A549 (cell line): ENCODE data around the gene TBC1D16. TPM values are rescaled to one million over a fixed set of nuclear protein-coding genes. Genes with fewer than 3 reads are reported as not detected.

Experiments
- ATAC-seq, 2 experiments: fragments of 200-7000 bp in 1 of 2; fragments of >200 bp in 1 of 2; cut with Nextera tagmentation in 1 of 2; cut with Tn5 transposase in 1 of 2; 3 replicates each; pipeline versions ENCODE4 v1.8.0 to v1.9.1; 2018 to 2020; ENCODE audit warnings: mild to moderate bottlenecking in 1 of 2, moderate library complexity in 1 of 2
- CTCF ChIA-PET: fragments of 300-600 bp; sonication (Branson Sonifier 250); formaldehyde crosslinking; extraction: SDS; loops from one replicate; lab custom pipeline; 2021; ENCODE audit warnings: antibody characterized with exemption, inconsistent platforms; lab: Yijun Ruan, JAX
- POLR2A ChIA-PET: fragments of 350-600 bp; formaldehyde crosslinking; extraction: SDS; loops from one replicate; lab custom pipeline; 2021; ENCODE audit warnings: antibody characterized with exemption, inconsistent platforms; lab: Yijun Ruan, JAX
- DNase-seq, 2 experiments: peaks; one replicate each; pipeline versions ENCODE4 v3.0.0 to v3.0.0-alpha.2; 2011 to 2016; ENCODE audit warnings: low read depth in 1 of 2, low spot score in 1 of 2
- FAIRE-seq: peaks from 2 replicates; lab custom pipeline; 2011; peaks lifted over from hg19 to GRCh38; lab: Jason Lieb, UNC
- H3K27ac ChIP-seq, 2 experiments: fragments of >200 bp; sonication (Bioruptor Twin); formaldehyde crosslinking; 3 replicates each; pipeline ENCODE4 v1.5.1; 2016 to 2017
- H3K4me1 ChIP-seq: fragments of >200 bp; sonication (Bioruptor Twin); formaldehyde crosslinking; 3 replicates; pipeline ENCODE4 v1.6.1; 2016
- H3K4me2 ChIP-seq: fragments of >200 bp; sonication (Bioruptor Twin); formaldehyde crosslinking; 3 replicates; pipeline ENCODE4 v1.6.1; 2016
- H3K4me3 ChIP-seq: fragments of >200 bp; sonication (Bioruptor Twin); formaldehyde crosslinking; 3 replicates; pipeline ENCODE4 v1.5.1; 2016
- H3K9me3 ChIP-seq: fragments of >200 bp; sonication (Bioruptor Twin); formaldehyde crosslinking; 3 replicates; pipeline ENCODE4 v1.6.1; 2016
- BHLHE40 ChIP-seq: IDR thresholded peaks from 2 replicates; pipeline ENCODE4 v1.6.1; 2012; ENCODE audit warnings: low read depth, low read length, inconsistent platforms
- EHMT2 ChIP-seq: fragments of 200-600 bp; sonication (generic); IDR thresholded peaks from 2 replicates; pipeline ENCODE4 v1.6.1; 2016; ENCODE audit warnings: antibody characterized with exemption, low read depth, mild to moderate bottlenecking, moderate library complexity
- ESRRA ChIP-seq: fragments of 150-350 bp; IDR thresholded peaks from 2 replicates; pipeline ENCODE4 v1.6.1; 2014; ENCODE audit warnings: mild to moderate bottlenecking, low read length, borderline replicate concordance
- GATA3 ChIP-seq: IDR thresholded peaks from 2 replicates; pipeline ENCODE4 v1.6.1; 2012; ENCODE audit warnings: borderline replicate concordance
- HEYL ChIP-seq: fragments of 250-450 bp; sonication (Bioruptor Pico); IDR thresholded peaks from 2 replicates; pipeline ENCODE4 v1.8.0; 2021; ENCODE audit warnings: mild to moderate bottlenecking, moderate library complexity
- HOXA7 ChIP-seq: fragments of 250-450 bp; sonication (Bioruptor Pico); IDR thresholded peaks from 2 replicates; pipeline ENCODE4 v1.5.0; 2020; ENCODE audit warnings: mild to moderate bottlenecking, moderate library complexity
- MAFK ChIP-seq: fragments of 450-650 bp; IDR thresholded peaks from 2 replicates; pipeline ENCODE4 v1.6.1; 2014; ENCODE audit not compliant: partially characterized antibody
- NPAS2 ChIP-seq: fragments of 250-450 bp; sonication (Bioruptor Pico); IDR thresholded peaks from 2 replicates; pipeline ENCODE4 v1.8.0; 2022; ENCODE audit warnings: mild to moderate bottlenecking, moderate library complexity, borderline replicate concordance
- PHF8 ChIP-seq: fragments of 200-600 bp; sonication (generic); IDR thresholded peaks from 2 replicates; pipeline ENCODE4 v1.6.1; 2016; ENCODE audit warnings: low read depth, mild to moderate bottlenecking, antibody characterized with exemption, moderate library complexity, borderline replicate concordance
- TFCP2L1 ChIP-seq: fragments of 250-450 bp; sonication (Bioruptor Pico); IDR thresholded peaks from 2 replicates; pipeline ENCODE4 v1.5.0; 2021; ENCODE audit warnings: mild to moderate bottlenecking
- ZSCAN20 ChIP-seq: fragments of 250-450 bp; sonication (Bioruptor Pico); IDR thresholded peaks from 2 replicates; pipeline ENCODE4 v1.8.0; 2022; ENCODE audit warnings: mild to moderate bottlenecking, moderate library complexity
- WGBS: methylation state at CpG from one replicate; pipeline ENCODE4 v1.1.6; 2017; ENCODE audit errors: missing lambda C conversion rate; 5-methylcytosine and 5-hydroxymethylcytosine counted together
- polyA plus RNA-seq, 4 experiments: library from polyadenylated mRNA; depleted of rRNA in 3 of 4; stranded (reverse); fragments of >200 nt; fragmentation: RNase III in 1 of 4; extraction: RNeasy Plus Mini Kit Qiagen cat#74134 plus additional on column Dnase treatment in 1 of 4; gene quantifications; 2 replicates in 3 of 4; 3 replicates in 1 of 4; pipeline ENCODE4 v1.2.3, GENCODE V29; 2011 to 2017
- TF ChIP-seq, protein P1 (sequence below): fragments of 450-650 bp; IDR thresholded peaks from 2 replicates; pipeline ENCODE4 v1.6.1; 2014; ENCODE audit warnings: antibody characterized with exemption
- TF ChIP-seq, protein P2 (sequence below): IDR thresholded peaks from 2 replicates; pipeline ENCODE4 v1.6.1; 2012; ENCODE audit warnings: low read depth, borderline replicate concordance
- TF ChIP-seq, protein P3 (sequence below): fragments of 250-450 bp; sonication (Bioruptor Pico); IDR thresholded peaks from 2 replicates; pipeline ENCODE4 v1.5.0; 2020; ENCODE audit warnings: low read depth, mild to moderate bottlenecking, moderate library complexity
- TF ChIP-seq, protein P4 (sequence below): fragments of 150-350 bp; IDR thresholded peaks from 2 replicates; pipeline ENCODE4 v1.6.1; 2014; ENCODE audit warnings: low read depth, mild to moderate bottlenecking, low read length

Gene TBC1D16
- polyA plus RNA-seq, 2 of the 4 experiments (the other 2 are of a cell fraction) = 8.9 to 12.5 TPM

GRCh38 chr17:80081596-80081995 is 45.9 kb upstream of the TBC1D16 start:
- Histone ChIP-seq H3K4me1 (peaks cover 7% of the 10 kb centered on the region; the same call in 2 of the 3 replicates), H3K4me3 (no peak overlapping the region), H3K4me2 (no peak overlapping the region), H3K9me3 (0 out of 3 replicates have a peak, but pooled peaks cover 3% of the 10 kb centered on the region), H3K27ac (no peak overlapping the region)
- DNase-seq (no peak), ATAC-seq (no peak), FAIRE-seq (no peak)
- CTCF ChIA-PET = interaction anchor here (0.7 to 15.4 kb wide), 36 partner anchors 12 to 900 kb away, joined by 3 to 176 read pairs (median 5); partner anchors contain the start of gene GAA
- POLR2A ChIA-PET = interaction anchor here (1.2 kb wide), 1 partner anchor 20 kb away, joined by 6 read pairs; the partner anchor contains the start of gene GAA
- 87% methylated on average over 13 of the region's 14 CpGs for WGBS
- TF ChIP-seq, protein P1, sequence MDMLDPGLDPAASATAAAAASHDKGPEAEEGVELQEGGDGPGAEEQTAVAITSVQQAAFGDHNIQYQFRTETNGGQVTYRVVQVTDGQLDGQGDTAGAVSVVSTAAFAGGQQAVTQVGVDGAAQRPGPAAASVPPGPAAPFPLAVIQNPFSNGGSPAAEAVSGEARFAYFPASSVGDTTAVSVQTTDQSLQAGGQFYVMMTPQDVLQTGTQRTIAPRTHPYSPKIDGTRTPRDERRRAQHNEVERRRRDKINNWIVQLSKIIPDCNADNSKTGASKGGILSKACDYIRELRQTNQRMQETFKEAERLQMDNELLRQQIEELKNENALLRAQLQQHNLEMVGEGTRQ = no peak
- TF ChIP-seq, protein P2, sequence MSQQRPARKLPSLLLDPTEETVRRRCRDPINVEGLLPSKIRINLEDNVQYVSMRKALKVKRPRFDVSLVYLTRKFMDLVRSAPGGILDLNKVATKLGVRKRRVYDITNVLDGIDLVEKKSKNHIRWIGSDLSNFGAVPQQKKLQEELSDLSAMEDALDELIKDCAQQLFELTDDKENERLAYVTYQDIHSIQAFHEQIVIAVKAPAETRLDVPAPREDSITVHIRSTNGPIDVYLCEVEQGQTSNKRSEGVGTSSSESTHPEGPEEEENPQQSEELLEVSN = no peak
- TF ChIP-seq ESRRA (no peak), NPAS2 (no peak), PHF8 (no peak), BHLHE40 (no peak)
- TF ChIP-seq, protein P3, sequence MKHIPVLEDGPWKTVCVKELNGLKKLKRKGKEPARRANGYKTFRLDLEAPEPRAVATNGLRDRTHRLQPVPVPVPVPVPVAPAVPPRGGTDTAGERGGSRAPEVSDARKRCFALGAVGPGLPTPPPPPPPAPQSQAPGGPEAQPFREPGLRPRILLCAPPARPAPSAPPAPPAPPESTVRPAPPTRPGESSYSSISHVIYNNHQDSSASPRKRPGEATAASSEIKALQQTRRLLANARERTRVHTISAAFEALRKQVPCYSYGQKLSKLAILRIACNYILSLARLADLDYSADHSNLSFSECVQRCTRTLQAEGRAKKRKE (CRISPR knock-in tag) = no peak

GRCh38 chr17:80080081-80080480 is 44.4 kb upstream of the TBC1D16 start:
- no peak for ATAC-seq
- no peak for DNase-seq
- ChIA-PET CTCF (interaction anchor here (0.6 to 15.4 kb wide), 5 partner anchors 11 to 173 kb away, joined by 3 to 176 read pairs (median 46); partner anchors contain the start of gene GAA), POLR2A (no interaction called here)
- TF ChIP-seq, protein P2 = no peak
- TF ChIP-seq TFCP2L1 (no peak), EHMT2 (no peak), HEYL (no peak), GATA3 (no peak)
- TF ChIP-seq, protein P4, sequence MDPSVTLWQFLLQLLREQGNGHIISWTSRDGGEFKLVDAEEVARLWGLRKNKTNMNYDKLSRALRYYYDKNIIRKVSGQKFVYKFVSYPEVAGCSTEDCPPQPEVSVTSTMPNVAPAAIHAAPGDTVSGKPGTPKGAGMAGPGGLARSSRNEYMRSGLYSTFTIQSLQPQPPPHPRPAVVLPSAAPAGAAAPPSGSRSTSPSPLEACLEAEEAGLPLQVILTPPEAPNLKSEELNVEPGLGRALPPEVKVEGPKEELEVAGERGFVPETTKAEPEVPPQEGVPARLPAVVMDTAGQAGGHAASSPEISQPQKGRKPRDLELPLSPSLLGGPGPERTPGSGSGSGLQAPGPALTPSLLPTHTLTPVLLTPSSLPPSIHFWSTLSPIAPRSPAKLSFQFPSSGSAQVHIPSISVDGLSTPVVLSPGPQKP = no peak
- TF ChIP-seq, protein P3 (CRISPR knock-in tag) = no peak
- 0 out of 3 replicates have a peak, but pooled peaks cover 3% of the 10 kb centered on the region for H3K9me3 ChIP-seq
- H3K4me3 ChIP-seq = no peak overlapping the region
- FAIRE-seq = no peak
- 86% methylated on average over 6 of the region's 6 CpGs for WGBS
- H3K27ac ChIP-seq = no peak overlapping the region
- H3K4me2 ChIP-seq = no peak overlapping the region
- H3K4me1 ChIP-seq = peaks cover 7% of the 10 kb centered on the region; the same call in 2 of the 3 replicates

DNA sequence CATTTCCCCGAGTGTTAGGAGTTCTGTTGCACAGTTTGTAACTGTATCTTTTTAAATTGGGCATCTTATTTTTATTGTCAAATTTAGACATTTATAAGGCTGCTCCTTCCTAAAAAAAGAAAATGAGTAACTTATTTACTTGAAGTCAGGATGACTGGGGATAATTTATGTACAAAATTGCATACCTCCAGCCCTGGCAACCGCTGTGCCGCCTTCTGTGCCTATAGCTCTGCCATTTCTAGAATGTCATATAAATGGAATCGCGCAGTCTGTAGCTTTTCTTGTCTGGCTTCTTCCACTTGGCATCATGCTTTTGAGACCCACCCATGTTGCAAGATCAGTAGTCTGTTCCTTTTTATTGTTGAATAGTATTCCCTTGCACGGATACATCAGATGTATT is 36.7 kb upstream of the TBC1D16 start:
- no peak for FAIRE-seq
- TF ChIP-seq ZSCAN20 (CRISPR knock-in tag) = no peak
- TF ChIP-seq HEYL = no peak
- no peak for TF ChIP-seq HOXA7 (CRISPR knock-in tag)
- no peak for TF ChIP-seq MAFK
- TF ChIP-seq, all 56 proteins: peak for 0
- POLR2A ChIA-PET = no interaction called here
- no peak overlapping the region for H3K4me3 ChIP-seq
- WGBS = 91% methylated on average over 6 of the region's 6 CpGs
- H3K27ac ChIP-seq = no peak overlapping the region
- no peaks in the 10 kb centered on the region for H3K4me1 ChIP-seq
- DNase-seq = no peak
- 0 out of 3 replicates have a peak, but pooled peaks cover under 1% of the 10 kb centered on the region for H3K9me3 ChIP-seq
- ATAC-seq = no peak
- CTCF ChIA-PET = interaction anchor here (0.5 to 6.8 kb wide), 7 partner anchors 10 to 263 kb away, joined by 3 to 58 read pairs (median 4); partner anchors contain the start of gene GAA
- H3K4me2 ChIP-seq = no peak overlapping the region
